GM12892 (cell line): ENCODE measurements around the gene ALDH3A2.

ENCODE experiments used
- POLR2A ChIP-seq: IDR thresholded peaks from 2 replicates; pipeline ENCODE4 v1.6.1; 2011; ENCODE audit warnings: low read depth, low read length, control low read depth
- POLR2AphosphoS5 ChIP-seq: IDR thresholded peaks from 2 replicates; pipeline ENCODE4 v1.6.1; 2011; ENCODE audit warnings: low read depth, low read length, control low read depth

GRCh38 chr17:19720210-19720475 lies 71.6 kb downstream of the ALDH3A2 start:
- TF ChIP-seq POLR2A (no peak), POLR2AphosphoS5 (no peak)
